ENCODE measurements around the gene PARS2. TPM values are rescaled to one million over a fixed set of nuclear protein-coding genes. Genes with fewer than 3 reads are reported as not detected.

The PARS2 gene
- polyA plus RNA-seq, 2 of the 4 experiments (the other 2 are of a cell fraction), result 2.3 to 2.9 TPM

DNA sequence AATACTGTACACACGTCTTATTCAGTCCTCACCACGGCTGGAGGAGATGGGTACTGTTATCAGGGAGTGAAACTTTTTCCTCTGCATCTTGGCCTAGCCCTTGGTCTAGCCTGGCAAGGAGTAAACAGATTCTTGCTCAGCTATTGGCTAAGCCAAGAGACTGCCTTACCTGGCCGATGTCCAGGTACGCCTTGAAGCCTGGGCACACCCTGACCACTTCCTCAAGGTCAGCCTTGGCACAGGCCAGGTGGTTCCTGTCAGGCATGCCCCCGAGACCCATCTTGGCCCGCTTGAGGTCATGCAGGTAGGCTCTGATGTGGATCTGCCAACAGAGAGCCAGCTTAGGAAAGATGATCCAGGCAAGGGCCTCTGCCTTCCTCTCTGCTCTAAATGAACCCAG lies 17.8 kb upstream of the PARS2 start:
- Histone ChIP-seq H3K4me2 (no peak overlapping the region), H3K27ac (no peak overlapping the region), H3K4me3 (no peak overlapping the region), H3K4me1 (no peaks in the 10 kb centered on the region), H3K9me3 (no peaks in the 10 kb centered on the region)
- ChIA-PET CTCF (no interaction called here), POLR2A (no interaction called here)
- TF ChIP-seq POLR2A (IDR thresholded peaks at IDR 0.05; ENCODE audit: low read length), result no peak
- WGBS (ENCODE audit: missing lambda C conversion rate), result 6% methylated on average over 2 of the region's 6 CpGs
- ATAC-seq (no peak), FAIRE-seq (no peak), DNase-seq (ENCODE audit: low read depth in 1 of 2, low spot score in 1 of 2) (no peak)

DNA sequence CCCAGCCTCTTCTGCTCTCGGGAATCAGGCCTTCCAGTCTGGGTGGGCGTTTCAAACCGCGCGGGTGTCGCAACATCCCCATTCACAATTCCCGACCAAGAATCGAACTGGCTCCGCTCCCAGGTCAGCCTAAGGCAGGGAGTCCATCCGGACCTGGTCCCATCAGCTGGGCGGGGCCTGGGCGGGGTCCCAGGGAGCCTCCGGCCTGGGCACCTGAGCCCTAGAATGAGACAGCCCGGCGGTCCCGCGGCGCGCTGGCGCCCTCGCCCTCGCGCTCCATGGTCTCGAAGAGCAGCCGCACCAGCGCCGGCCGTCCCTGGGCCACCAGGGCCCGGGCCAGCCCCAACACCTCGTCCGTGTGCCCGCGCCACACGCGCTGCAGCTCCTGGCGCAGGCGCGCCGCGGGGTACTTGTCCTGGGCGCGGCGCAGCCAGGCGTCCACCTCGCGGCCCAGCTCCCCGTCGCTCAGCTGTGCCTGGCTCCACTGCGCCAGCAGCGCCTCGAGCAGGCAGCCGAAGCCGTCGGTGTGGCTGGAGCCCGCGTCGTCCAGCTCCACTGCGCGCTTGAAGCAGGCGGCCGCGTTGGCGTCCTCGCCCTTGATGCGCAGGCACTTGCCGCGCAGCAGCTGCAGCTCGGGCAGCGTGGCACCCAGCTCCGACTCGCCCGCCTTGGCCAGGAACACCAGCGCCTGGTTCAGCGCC lies 16.9 kb upstream of the PARS2 start:
- no peaks in the 10 kb centered on the region for H3K4me1 ChIP-seq
- no peak overlapping the region for H3K4me3 ChIP-seq
- no peak overlapping the region for H3K27ac ChIP-seq
- DNase-seq (ENCODE audit: low read depth in 1 of 2, low spot score in 1 of 2), result no peak
- FAIRE-seq, result no peak
- ChIA-PET POLR2A (no interaction called here), CTCF (no interaction called here)
- no peak overlapping the region for H3K4me2 ChIP-seq
- H3K9me3 ChIP-seq, result no peaks in the 10 kb centered on the region
- no peak for TF ChIP-seq POLR2AphosphoS2 (conservative IDR thresholded peaks at IDR 0.05; ENCODE audit: low read length)
- TF ChIP-seq, protein P1, sequence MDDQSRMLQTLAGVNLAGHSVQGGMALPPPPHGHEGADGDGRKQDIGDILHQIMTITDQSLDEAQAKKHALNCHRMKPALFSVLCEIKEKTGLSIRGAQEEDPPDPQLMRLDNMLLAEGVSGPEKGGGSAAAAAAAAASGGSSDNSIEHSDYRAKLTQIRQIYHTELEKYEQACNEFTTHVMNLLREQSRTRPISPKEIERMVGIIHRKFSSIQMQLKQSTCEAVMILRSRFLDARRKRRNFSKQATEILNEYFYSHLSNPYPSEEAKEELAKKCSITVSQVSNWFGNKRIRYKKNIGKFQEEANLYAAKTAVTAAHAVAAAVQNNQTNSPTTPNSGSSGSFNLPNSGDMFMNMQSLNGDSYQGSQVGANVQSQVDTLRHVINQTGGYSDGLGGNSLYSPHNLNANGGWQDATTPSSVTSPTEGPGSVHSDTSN (IDR thresholded peaks at IDR 0.05), result no peak
- no peak for TF ChIP-seq MYC (IDR thresholded peaks at IDR 0.05; ENCODE audit: borderline replicate concordance, low read length)
- TF ChIP-seq, protein P2, sequence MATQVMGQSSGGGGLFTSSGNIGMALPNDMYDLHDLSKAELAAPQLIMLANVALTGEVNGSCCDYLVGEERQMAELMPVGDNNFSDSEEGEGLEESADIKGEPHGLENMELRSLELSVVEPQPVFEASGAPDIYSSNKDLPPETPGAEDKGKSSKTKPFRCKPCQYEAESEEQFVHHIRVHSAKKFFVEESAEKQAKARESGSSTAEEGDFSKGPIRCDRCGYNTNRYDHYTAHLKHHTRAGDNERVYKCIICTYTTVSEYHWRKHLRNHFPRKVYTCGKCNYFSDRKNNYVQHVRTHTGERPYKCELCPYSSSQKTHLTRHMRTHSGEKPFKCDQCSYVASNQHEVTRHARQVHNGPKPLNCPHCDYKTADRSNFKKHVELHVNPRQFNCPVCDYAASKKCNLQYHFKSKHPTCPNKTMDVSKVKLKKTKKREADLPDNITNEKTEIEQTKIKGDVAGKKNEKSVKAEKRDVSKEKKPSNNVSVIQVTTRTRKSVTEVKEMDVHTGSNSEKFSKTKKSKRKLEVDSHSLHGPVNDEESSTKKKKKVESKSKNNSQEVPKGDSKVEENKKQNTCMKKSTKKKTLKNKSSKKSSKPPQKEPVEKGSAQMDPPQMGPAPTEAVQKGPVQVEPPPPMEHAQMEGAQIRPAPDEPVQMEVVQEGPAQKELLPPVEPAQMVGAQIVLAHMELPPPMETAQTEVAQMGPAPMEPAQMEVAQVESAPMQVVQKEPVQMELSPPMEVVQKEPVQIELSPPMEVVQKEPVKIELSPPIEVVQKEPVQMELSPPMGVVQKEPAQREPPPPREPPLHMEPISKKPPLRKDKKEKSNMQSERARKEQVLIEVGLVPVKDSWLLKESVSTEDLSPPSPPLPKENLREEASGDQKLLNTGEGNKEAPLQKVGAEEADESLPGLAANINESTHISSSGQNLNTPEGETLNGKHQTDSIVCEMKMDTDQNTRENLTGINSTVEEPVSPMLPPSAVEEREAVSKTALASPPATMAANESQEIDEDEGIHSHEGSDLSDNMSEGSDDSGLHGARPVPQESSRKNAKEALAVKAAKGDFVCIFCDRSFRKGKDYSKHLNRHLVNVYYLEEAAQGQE (IDR thresholded peaks at IDR 0.05), result no peak
- TF ChIP-seq CBX2 (IDR thresholded peaks at IDR 0.05; ENCODE audit: borderline replicate concordance, low read depth), result no peak
- no peak for TF ChIP-seq CHD2 (IDR thresholded peaks at IDR 0.05; ENCODE audit: low read length, partially characterized antibody)
- no peak for ATAC-seq
- 82% methylated on average over 31 of the region's 74 CpGs for WGBS (ENCODE audit: missing lambda C conversion rate)

DNA sequence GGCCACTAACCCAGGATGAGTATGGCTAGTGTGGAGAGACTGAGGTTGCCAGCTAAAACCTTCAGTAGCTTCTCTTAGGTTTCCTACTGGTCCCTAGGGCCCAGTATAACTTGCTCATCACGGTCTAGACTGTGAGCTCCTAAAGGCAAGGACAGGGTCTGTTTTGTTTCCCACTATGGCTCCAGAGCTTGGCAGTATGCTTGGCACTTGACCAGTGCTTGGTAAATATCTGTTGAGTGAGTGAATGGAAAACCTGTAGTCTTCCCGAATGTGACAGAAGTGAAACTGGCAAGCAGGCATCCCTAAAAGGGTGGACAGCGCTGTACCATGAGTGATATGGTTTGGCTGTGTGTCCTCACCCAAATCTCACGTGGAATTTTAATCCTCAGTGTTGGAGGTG lies 13.1 kb upstream of the PARS2 start:
- no peak for FAIRE-seq
- DNase-seq (ENCODE audit: low read depth in 1 of 2, low spot score in 1 of 2), result no peak
- CTCF ChIA-PET, result no interaction called here
- no peak for ATAC-seq
- TF ChIP-seq ZSCAN20 (CRISPR knock-in tag; IDR thresholded peaks at IDR 0.05) (no peak), RNF2 (IDR thresholded peaks at IDR 0.05; ENCODE audit: borderline replicate concordance, low read depth) (no peak), EHMT2 (IDR thresholded peaks at IDR 0.05; ENCODE audit: low read depth) (no peak), SMC3 (IDR thresholded peaks at IDR 0.05) (no peak), RFX5 (IDR thresholded peaks at IDR 0.05) (no peak), CBX2 (IDR thresholded peaks at IDR 0.05; ENCODE audit: borderline replicate concordance, low read depth) (no peak), CBX8 (IDR thresholded peaks at IDR 0.05) (no peak), FOSB (CRISPR knock-in tag; IDR thresholded peaks at IDR 0.05) (no peak), KDM1A (IDR thresholded peaks at IDR 0.05; ENCODE audit: low read depth) (no peak), RCOR1 (IDR thresholded peaks at IDR 0.05; ENCODE audit: low read depth, low read length) (no peak), TP53 (CRISPR knock-in tag; IDR thresholded peaks at IDR 0.05) (no peak)
- WGBS (ENCODE audit: missing lambda C conversion rate), result 56% methylated on average over 4 of the region's 4 CpGs
- POLR2A ChIA-PET, result no interaction called here
- H3K4me1 ChIP-seq, result no peaks in the 10 kb centered on the region
- H3K27ac ChIP-seq, result no peak overlapping the region
- H3K4me3 ChIP-seq, result no peak overlapping the region
- H3K4me2 ChIP-seq, result no peak overlapping the region
- no peaks in the 10 kb centered on the region for H3K9me3 ChIP-seq

All from A549 (cell line).